ENCODE results near the gene TINAGL1. TPM values are rescaled to one million over a fixed set of nuclear protein-coding genes. Genes with fewer than 3 reads are reported as not detected.

TINAGL1 gene
- total and polyA plus RNA-seq, 8 donors = 10.1 to 47.3 (median 25.7) TPM

DNA sequence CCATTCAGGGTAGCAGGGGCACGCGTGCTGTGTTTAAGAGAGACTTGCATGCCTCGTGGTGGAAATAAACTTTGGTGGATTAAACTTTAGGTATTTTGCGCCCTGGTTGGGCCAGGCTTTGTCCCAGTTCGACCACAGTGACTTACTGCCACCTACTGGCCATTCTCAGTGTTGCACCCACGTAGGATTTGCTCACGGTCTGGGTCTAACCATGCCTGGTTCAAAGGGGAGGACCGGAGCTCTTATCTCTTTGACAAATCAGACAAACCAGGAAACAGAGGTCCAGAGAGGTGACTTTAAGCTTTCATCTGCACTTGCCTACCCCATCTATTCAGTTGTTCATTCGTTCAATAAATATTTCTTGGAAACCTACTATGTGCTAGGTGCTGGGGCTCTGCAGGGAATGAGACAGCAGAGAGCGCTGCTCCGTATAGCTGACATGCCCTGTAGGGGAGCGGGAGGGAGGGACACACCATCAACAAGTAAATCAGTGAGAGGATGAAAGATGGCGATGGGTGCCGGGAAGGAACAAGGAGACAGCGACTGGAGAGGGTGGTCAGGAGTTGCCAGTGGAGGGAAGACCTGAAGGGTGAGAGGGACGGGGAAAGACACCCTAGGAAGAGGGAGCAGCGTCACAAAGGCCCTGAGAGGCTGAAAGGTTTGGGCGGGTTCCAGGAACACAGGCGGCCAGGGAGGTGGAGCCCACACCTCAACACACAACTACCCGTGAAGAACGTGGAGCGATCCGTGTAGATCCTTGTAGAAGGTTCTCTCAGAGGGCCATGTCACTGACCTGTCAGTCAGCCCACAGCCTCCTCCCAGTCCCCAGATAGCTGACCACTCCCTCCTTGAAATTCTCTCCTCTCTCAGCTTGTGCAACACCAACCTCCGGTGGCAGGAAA lies 27.2 kb upstream of the TINAGL1 start:
- 3 to 4% methylated on average over 24 of the region's 24 CpGs for WGBS, 2 donors
- intact Hi-C loops (cut with DNase I) = loop anchor here in 2 of 3 donors (5.0 to 10.0 kb wide), 4 partner anchors 152 to 364 kb away; no protein-coding TSS in a partner anchor
- Histone ChIP-seq H3K4me3 (peak overlapping the region in 1 of 4 donors; percentile 13), H3K27ac (peak overlapping the region in 2 of 4 donors; percentile 34 to 37), H3K36me3 (no peaks in the 10 kb centered on the region), H3K4me1 (peaks cover 0 to 13% (median 8%) of the 10 kb centered on the region in 3 donors), H3K27me3 (no peaks in the 10 kb centered on the region), H3K9me3 (no peaks in the 10 kb centered on the region)
- ATAC-seq = peak; percentile 90 to 98 (median 97)
- FAIRE-seq = no peak
- peak; percentile 80 to 95 (median 90) for DNase-seq
- TF ChIP-seq, protein P1, sequence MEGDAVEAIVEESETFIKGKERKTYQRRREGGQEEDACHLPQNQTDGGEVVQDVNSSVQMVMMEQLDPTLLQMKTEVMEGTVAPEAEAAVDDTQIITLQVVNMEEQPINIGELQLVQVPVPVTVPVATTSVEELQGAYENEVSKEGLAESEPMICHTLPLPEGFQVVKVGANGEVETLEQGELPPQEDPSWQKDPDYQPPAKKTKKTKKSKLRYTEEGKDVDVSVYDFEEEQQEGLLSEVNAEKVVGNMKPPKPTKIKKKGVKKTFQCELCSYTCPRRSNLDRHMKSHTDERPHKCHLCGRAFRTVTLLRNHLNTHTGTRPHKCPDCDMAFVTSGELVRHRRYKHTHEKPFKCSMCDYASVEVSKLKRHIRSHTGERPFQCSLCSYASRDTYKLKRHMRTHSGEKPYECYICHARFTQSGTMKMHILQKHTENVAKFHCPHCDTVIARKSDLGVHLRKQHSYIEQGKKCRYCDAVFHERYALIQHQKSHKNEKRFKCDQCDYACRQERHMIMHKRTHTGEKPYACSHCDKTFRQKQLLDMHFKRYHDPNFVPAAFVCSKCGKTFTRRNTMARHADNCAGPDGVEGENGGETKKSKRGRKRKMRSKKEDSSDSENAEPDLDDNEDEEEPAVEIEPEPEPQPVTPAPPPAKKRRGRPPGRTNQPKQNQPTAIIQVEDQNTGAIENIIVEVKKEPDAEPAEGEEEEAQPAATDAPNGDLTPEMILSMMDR (IDR thresholded peaks at IDR 0.05) = peak; percentile 95 to 99 (median 96)

DNA sequence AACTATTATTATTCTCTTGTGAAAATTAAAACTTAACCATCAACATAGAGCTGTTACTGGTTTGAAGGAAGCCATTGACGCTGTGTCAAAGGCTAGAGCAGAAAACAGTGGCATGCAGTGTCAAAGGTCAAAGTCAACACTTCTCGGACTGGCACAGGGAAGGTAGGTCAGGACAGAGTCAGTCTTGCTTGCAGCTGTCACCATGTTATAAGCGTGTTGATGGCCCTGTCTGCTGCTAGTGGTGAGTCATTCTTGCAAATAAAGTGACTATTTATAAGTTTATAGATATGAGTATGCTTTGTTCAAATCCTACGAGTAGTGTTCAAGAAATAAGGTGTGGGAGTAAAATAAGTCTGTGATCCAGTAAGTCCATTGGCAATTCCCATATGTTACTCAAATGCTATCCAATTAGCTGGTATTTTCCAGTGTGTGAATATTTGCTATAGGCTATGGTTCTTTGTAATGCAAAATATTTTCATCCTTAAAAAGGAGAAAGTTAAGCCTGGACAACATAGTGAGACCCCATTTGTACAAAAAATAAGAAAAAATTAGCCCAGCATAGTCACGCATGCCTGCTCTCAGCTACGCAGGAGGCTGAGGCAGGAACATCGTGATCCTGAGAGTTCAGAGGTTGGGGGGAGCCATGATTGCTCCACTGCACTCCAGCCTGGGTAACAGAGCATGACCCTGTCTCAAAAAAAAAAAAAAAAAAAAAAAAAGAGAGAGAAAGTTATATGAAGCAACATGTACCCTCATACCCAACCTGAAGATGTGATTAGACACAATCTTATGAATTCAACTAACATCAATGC lies 26.3 kb upstream of the TINAGL1 start:
- peak overlapping the region in 2 of 4 donors; percentile 34 to 37 for H3K27ac ChIP-seq
- intact Hi-C loops (cut with DNase I) = loop anchor here in 2 of 3 donors (5.0 to 10.0 kb wide), 4 partner anchors 153 to 365 kb away; no protein-coding TSS in a partner anchor
- no peaks in the 10 kb centered on the region for H3K27me3 ChIP-seq
- TF ChIP-seq, protein P1 (IDR thresholded peaks at IDR 0.05) = no peak
- WGBS, 2 donors = 47 to 52% methylated on average over 7 of the region's 7 CpGs
- H3K4me3 ChIP-seq = no peak overlapping the region
- peaks cover 0 to 13% (median 8%) of the 10 kb centered on the region in 3 donors for H3K4me1 ChIP-seq
- FAIRE-seq (no peak), DNase-seq (peak in 1 of 6 donors; percentile 45), ATAC-seq (peak; percentile 47 to 73 (median 64))
- H3K9me3 ChIP-seq = no peaks in the 10 kb centered on the region
- no peaks in the 10 kb centered on the region for H3K36me3 ChIP-seq

DNA sequence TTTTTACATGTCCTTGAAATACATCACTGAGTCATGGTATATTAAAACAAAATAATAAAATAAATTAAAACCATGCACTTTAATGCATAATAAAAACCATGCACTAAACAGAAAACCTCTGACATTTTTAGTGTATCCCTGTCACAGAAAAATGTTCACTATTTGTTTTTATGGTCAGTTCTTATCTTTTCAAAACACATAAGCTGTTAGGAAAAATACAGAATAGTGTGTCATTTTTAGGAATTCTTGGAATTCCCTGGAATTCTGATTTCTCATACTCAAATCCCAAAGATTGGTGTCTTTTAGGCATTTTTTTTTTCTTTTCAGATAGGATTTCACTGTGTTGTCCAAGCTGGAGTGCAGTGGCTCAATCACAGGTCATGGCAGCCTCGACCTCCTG lies 25.1 kb upstream of the TINAGL1 start:
- H3K9me3 ChIP-seq = no peaks in the 10 kb centered on the region
- ATAC-seq = no peak
- TF ChIP-seq, protein P1 (IDR thresholded peaks at IDR 0.05) = no peak
- H3K4me1 ChIP-seq = peaks cover 0 to 13% (median 8%) of the 10 kb centered on the region in 3 donors
- no peak overlapping the region for H3K4me3 ChIP-seq
- H3K27me3 ChIP-seq = peaks cover 0 to 2% (median 0%) of the 10 kb centered on the region in 4 donors
- FAIRE-seq = no peak
- WGBS, 2 donors = 70 to 90% methylated on average over 1 of the region's 1 CpG
- H3K27ac ChIP-seq = no peak overlapping the region
- no peak for DNase-seq
- intact Hi-C loops (cut with DNase I) = no loop called here
- no peaks in the 10 kb centered on the region for H3K36me3 ChIP-seq

DNA sequence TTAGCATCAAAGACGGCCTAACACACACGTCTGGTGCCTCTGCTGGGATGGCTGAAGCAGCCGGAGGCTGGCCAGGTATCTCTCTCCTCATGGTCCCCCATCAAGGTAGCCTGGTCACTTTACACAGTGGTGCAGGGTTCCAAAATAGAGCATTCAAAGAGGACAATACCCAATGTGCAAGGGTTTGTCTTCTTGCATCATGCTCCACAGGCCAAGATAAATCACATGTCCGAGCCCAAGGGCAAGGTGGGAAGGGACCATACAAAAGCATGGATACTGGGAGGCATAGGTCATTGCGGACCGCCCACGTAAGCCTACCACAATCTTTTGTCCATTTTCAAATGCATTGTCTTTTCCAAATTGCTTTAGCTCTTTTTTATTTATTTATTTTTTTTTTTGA lies 23.8 kb upstream of the TINAGL1 start:
- no peaks in the 10 kb centered on the region for H3K9me3 ChIP-seq
- no peak overlapping the region for H3K27ac ChIP-seq
- FAIRE-seq (no peak), DNase-seq (no peak), ATAC-seq (no peak)
- peaks cover 0 to 2% (median 0%) of the 10 kb centered on the region in 4 donors for H3K27me3 ChIP-seq
- H3K4me1 ChIP-seq = peaks cover 0 to 13% (median 8%) of the 10 kb centered on the region in 3 donors
- intact Hi-C loops (cut with DNase I) = no loop called here
- WGBS, 2 donors = 89 to 91% methylated on average over 7 of the region's 7 CpGs
- H3K36me3 ChIP-seq = no peaks in the 10 kb centered on the region
- no peak overlapping the region for H3K4me3 ChIP-seq
- TF ChIP-seq, protein P1 (IDR thresholded peaks at IDR 0.05) = no peak
